GM20000 (cell line): ENCODE measurements around the gene DLAT.

Experiments used
- DNase-seq: peaks from one replicate; pipeline ENCODE4 v3.0.0; 2012; ENCODE audit warnings: low spot score
- TF ChIP-seq, protein P1 (sequence below): IDR thresholded peaks from 2 replicates; pipeline ENCODE4 v1.5.1; 2012; ENCODE audit warnings: mild to moderate bottlenecking, control low read depth; ENCODE audit errors: extremely low read depth, missing control alignments

The DLAT gene

DNA sequence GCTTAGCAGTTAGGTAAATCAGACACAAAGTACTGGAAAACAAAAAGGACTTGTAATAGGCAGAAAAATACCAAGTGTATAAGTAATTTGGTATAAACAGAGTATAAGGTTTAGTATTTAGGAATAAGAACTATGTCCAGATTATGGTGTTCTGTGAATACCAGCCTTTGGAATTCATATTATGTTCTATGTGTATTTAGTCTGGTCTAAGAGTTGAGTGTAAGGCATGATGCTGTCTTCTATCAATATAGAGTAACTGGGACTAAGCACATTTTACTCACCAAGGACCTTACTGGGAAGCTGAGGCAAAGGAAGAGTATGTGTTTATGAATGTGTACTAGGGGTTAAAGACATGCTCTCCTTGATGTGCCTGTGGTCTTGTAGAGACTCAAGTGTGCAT is 71.0 kb downstream of the DLAT start:
- no peak for DNase-seq
- TF ChIP-seq, protein P1, sequence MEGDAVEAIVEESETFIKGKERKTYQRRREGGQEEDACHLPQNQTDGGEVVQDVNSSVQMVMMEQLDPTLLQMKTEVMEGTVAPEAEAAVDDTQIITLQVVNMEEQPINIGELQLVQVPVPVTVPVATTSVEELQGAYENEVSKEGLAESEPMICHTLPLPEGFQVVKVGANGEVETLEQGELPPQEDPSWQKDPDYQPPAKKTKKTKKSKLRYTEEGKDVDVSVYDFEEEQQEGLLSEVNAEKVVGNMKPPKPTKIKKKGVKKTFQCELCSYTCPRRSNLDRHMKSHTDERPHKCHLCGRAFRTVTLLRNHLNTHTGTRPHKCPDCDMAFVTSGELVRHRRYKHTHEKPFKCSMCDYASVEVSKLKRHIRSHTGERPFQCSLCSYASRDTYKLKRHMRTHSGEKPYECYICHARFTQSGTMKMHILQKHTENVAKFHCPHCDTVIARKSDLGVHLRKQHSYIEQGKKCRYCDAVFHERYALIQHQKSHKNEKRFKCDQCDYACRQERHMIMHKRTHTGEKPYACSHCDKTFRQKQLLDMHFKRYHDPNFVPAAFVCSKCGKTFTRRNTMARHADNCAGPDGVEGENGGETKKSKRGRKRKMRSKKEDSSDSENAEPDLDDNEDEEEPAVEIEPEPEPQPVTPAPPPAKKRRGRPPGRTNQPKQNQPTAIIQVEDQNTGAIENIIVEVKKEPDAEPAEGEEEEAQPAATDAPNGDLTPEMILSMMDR, result no peak

DNA sequence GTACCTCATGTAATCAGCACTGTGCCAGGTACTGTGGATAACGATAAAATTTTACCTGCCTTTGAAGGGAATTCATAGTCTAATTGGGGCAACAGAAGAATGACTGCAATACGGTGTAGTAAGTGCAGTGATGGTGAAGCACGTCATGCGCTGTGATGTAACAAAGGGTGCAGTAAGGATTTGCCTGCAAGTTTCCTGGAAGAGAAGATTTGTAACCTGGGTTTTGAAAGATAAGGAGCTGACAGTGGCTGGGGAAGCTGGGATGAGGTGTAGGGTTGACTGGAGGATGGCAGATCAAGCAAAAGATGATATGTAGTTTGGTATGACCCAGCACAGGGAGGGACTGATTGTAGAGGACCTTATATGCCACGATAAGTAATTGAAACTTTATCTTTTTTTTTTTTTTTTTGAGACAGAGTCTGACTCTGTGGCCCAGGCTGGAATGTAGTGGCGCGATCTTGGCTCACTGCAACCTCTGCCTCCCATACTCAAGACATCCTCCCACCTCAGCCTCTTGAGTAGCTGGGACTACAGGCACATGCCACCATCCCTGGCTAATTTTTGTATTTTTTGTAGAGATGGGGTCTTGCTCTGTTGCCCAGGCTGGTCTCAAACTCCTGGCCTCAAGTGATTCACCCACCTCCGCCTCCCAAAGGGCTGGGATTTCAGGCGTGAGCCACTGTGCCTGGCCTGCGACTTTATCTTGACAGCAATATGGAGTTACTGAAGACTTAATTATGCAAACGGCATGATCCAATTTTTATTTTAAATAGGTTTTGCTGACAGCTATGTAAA is 72.7 kb downstream of the DLAT start:
- TF ChIP-seq, protein P1, result no peak
- DNase-seq, result no peak

DNA sequence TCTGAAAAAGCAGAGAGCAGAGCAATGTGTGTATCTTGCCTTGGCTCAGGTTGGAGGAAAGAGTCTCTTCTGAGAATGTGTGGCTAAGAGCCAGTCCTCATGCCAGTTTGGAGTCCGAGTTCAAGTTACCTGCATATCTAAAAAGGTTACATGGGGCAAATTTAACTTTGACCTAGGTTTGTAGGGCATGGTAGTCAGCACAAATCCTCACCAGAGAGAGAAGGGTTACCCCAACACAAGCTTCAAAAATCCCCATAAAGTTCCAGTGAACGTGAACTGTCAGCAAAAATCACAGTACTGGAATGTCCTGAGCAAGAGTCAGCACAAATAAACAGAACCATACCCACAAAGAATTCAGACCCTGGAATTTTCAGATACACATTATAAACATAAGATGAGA is 75.3 kb downstream of the DLAT start:
- TF ChIP-seq, protein P1, result no peak
- DNase-seq, result no peak

DNA sequence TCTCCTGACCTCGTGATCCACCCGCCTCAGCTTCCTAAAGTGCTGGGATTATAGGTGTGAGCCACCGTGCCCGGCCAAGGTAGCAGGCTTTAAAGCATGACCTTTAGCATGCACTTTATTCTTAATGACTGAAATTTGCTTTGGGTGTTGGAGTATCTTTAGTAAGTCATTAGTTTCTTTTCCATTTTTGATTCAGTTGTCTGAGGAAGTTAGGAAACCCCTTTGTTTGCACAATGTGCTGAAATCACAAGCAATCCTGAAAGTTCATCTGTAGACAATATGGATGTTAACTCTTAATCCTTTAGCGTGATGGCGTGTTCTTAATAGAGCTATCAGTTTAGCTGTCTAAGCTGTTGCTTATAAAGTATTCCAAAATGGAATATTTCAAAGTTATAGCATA is 78.2 kb downstream of the DLAT start:
- DNase-seq, result no peak
- TF ChIP-seq, protein P1, result no peak

DNA sequence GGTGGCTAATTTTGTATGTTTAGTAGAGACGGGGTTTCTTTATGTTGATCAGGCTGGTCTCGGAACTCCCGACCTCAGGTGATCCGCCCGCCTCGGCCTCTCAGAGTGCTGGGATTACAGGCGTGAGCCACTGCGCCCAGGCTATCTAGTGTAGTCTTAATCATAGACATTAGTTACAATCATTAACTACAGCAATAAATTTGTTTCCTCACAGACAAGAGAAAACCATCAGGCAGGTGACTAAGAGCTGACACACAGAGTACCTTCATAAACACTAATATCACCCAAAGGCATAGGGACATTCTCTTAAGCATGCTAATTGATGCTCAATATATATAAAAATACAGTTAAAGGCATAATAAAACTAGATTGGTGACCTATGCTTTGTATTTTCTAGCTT is 80.9 kb downstream of the DLAT start:
- no peak for DNase-seq
- TF ChIP-seq, protein P1, result no peak
